Lung (tissue), 12 donors: ENCODE measurements around the gene JPH3. TPM values are rescaled to one million over a fixed set of nuclear protein-coding genes. Genes with fewer than 3 reads are reported as not detected.

Experiments
- ATAC-seq: fragments of 200-7000 bp; cut with Tn5 transposase; one replicate; pipeline ENCODE4 v1.9.1; 2020; ENCODE audit warnings: moderate number of reproducible peaks; ENCODE audit not compliant: insufficient read depth, low FRiP score
- DNase-seq, 3 donors: peaks; one replicate each; pipeline ENCODE4 v3.0.0-alpha.2; 2013 to 2017
- H3K27ac ChIP-seq, 2 donors: one replicate each; pipeline ENCODE4 v1.5.1; 2013; ENCODE audit warnings: mild to moderate bottlenecking in 2 of 2, moderate library complexity in 2 of 2, control low read depth in 1 of 2, inconsistent platforms in 1 of 2, low read depth in 1 of 2, low read length in 1 of 2
- H3K27me3 ChIP-seq, 3 donors: one replicate each; pipeline ENCODE4 v1.5.1; 2013; ENCODE audit warnings: low read length in 2 of 3; ENCODE audit not compliant: control insufficient read depth in 3 of 3, insufficient read depth in 3 of 3
- H3K36me3 ChIP-seq, 4 donors: one replicate each; pipeline ENCODE4 v1.5.1; 2013; ENCODE audit warnings: low read length in 4 of 4, mild to moderate bottlenecking in 1 of 4, moderate library complexity in 1 of 4; ENCODE audit not compliant: control insufficient read depth in 4 of 4, insufficient read depth in 4 of 4
- H3K4me1 ChIP-seq, 5 donors: one replicate each; pipeline ENCODE4 v1.5.1; 2013; ENCODE audit warnings: low read length in 5 of 5, mild to moderate bottlenecking in 2 of 5, moderate library complexity in 1 of 5; ENCODE audit not compliant: control insufficient read depth in 5 of 5, insufficient read depth in 5 of 5
- H3K4me3 ChIP-seq: one replicate; pipeline ENCODE4 v1.5.1; 2013; ENCODE audit warnings: mild to moderate bottlenecking, control low read depth, moderate library complexity
- H3K9ac ChIP-seq, 2 donors: one replicate each; pipeline ENCODE4 v1.5.1; 2013; ENCODE audit warnings: low read length in 2 of 2, control low read depth in 1 of 2; ENCODE audit not compliant: insufficient read depth in 1 of 2
- H3K9me3 ChIP-seq, 4 donors: one replicate each; pipeline ENCODE4 v1.5.1; 2013; ENCODE audit warnings: low read length in 3 of 4, mild to moderate bottlenecking in 1 of 4, moderate library complexity in 1 of 4; ENCODE audit not compliant: control insufficient read depth in 4 of 4, insufficient read depth in 3 of 4
- WGBS, 2 donors: extraction: QIAGEN DNeasy Blood & Tissue Kit; methylation state at CpG; one replicate each; pipeline ENCODE4 v1.1.7; 2013; 5-methylcytosine and 5-hydroxymethylcytosine counted together
- polyA plus RNA-seq, 2 donors: library from polyadenylated mRNA; stranded (reverse); fragments of 200-250 nt; gene quantifications; one replicate each; pipeline ENCODE4 v1.2.1, GENCODE V29; 2013
- total RNA-seq, 2 donors: library from RNA; depleted of rRNA in 1 of 2; stranded (reverse); fragments of >200 nt in 1 of 2; gene quantifications; one replicate each; pipeline ENCODE4 v1.2.1, GENCODE V29; 2014 to 2021
- TF ChIP-seq, protein P1 (sequence below): IDR thresholded peaks from 2 replicates; pipeline ENCODE4 v1.5.1; 2012; ENCODE audit warnings: mild to moderate bottlenecking; ENCODE audit errors: control extremely low read depth, extremely low read depth
- donor health status: control.
- donor health status: control.
- donor health status: Bipolar disorder and iron deficiency.
- donor health status: healthy.
- donor health status: DM: yes; HTN: yes; CAD: no.

The JPH3 gene
- total and polyA plus RNA-seq, 4 donors, result 0.04 to 0.68 (median 0.13) TPM

DNA sequence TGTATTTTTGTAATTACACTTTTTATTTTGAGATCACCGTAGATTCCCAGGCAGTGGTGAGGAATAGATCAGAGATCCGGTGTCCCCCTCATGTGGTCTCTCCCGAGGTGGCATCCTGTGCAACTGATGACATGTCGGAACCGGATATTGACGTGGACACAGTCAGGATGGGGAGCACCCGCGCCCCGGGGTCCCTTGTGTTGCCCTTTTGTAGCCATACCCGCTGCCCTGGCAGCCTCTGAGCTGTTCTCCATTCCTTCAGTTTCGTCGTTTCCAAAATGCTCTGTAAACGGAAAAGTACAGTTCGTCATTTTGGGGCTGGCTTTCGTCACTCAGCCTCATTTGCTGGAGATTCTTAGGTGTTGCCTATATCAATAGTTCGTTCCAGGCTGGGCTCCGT lies 14.2 kb downstream of the JPH3 start:
- Histone ChIP-seq H3K27me3 (peaks cover 4 to 5% (median 4%) of the 10 kb centered on the region in 3 donors), H3K27ac (no peak overlapping the region), H3K36me3 (no peaks in the 10 kb centered on the region), H3K9me3 (no peaks in the 10 kb centered on the region), H3K4me3 (no peak overlapping the region), H3K9ac (no peak overlapping the region), H3K4me1 (no peaks in the 10 kb centered on the region)
- TF ChIP-seq, protein P1, sequence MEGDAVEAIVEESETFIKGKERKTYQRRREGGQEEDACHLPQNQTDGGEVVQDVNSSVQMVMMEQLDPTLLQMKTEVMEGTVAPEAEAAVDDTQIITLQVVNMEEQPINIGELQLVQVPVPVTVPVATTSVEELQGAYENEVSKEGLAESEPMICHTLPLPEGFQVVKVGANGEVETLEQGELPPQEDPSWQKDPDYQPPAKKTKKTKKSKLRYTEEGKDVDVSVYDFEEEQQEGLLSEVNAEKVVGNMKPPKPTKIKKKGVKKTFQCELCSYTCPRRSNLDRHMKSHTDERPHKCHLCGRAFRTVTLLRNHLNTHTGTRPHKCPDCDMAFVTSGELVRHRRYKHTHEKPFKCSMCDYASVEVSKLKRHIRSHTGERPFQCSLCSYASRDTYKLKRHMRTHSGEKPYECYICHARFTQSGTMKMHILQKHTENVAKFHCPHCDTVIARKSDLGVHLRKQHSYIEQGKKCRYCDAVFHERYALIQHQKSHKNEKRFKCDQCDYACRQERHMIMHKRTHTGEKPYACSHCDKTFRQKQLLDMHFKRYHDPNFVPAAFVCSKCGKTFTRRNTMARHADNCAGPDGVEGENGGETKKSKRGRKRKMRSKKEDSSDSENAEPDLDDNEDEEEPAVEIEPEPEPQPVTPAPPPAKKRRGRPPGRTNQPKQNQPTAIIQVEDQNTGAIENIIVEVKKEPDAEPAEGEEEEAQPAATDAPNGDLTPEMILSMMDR, result no peak
- 77 to 81% methylated on average over 17 of the region's 17 CpGs for WGBS, 2 donors
- no peak for DNase-seq
- no peak for ATAC-seq

DNA sequence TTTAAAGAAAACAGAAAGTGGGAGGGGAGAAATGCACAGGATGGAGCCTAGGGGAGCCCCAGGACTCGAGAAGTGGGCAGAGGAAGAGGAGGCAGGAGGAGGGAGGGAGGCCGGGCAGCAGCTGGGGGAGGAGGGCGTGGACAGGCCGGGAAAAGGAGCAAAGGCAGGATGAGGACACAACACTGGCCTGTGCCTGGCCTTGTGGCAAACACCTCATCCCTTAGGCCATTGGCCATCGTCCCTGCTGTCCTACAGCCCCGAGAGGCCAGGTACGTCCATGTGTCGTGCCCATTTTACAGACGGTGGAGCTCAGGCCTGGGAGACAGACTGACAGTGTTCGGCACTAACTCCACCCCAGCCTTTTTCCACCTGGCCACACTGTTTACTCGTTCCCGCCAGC lies 15.9 kb downstream of the JPH3 start:
- Histone ChIP-seq H3K4me1 (no peaks in the 10 kb centered on the region), H3K27me3 (peaks cover 4 to 7% (median 5%) of the 10 kb centered on the region in 3 donors), H3K9ac (no peak overlapping the region), H3K4me3 (no peak overlapping the region), H3K27ac (no peak overlapping the region), H3K36me3 (no peaks in the 10 kb centered on the region), H3K9me3 (no peaks in the 10 kb centered on the region)
- DNase-seq, result no peak
- WGBS, 2 donors, result 82 to 86% methylated on average over 11 to 12 of the region's 12 CpGs
- TF ChIP-seq, protein P1, result no peak
- no peak for ATAC-seq

DNA sequence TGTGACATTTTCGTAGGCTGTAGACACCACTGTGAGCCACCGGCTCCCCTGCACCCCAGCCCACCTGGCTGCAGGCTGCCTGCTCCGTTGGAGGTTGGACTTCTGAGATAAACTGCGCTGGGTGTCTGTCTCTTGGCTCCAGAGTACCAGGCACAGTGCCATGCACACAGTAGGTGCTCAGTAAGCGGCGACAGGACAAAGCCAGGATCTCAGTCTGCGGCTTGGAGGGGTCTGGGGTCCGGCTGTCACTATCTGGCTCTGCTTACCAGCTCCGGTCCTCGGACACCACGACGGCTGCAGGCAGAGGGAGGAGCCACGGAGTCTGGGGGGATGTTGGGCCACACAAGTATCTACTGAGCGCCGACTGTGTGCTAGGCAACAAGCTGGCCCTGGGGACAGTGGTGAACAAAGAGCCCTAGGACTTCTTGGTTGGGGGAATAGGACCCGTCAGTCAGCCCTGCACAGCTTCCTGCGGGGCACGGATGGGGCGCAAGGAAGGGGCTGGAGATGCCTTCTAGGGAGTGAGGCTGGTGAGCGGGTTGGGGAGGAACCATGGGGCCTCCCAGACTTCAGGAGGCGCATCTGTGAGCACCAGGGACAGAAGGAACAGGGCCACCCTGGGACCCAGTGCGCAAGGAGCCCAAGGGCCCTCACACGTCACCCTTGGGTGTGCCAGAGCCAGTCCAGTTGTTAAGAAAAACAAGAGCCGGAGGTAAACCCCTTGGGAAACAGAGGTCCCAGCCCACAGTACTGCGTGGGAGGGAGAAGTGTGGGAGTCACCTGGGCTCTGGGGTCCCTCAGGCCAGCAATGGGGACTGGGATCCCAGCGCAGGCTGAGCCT lies 17.3 kb downstream of the JPH3 start:
- WGBS, 2 donors, result 62 to 72% methylated on average over 26 of the region's 26 CpGs
- no peak for ATAC-seq

More for the DNA sequence above, 17.3 kb downstream of the JPH3 start:
- TF ChIP-seq, protein P1, result no peak
- Histone ChIP-seq H3K9me3 (no peaks in the 10 kb centered on the region), H3K9ac (no peak overlapping the region), H3K27ac (no peak overlapping the region), H3K27me3 (peaks cover 4 to 7% (median 5%) of the 10 kb centered on the region in 3 donors), H3K36me3 (no peaks in the 10 kb centered on the region), H3K4me1 (no peaks in the 10 kb centered on the region), H3K4me3 (no peak overlapping the region)
- no peak for DNase-seq
